IMR-90 (cell line): ENCODE measurements around the gene FCSK. TPM values are rescaled to one million over a fixed set of nuclear protein-coding genes. Genes with fewer than 3 reads are reported as not detected.

ENCODE experiments used
- ATAC-seq: fragments of 200-7000 bp; cut with Tn5 transposase; 2 replicates; pipeline ENCODE4 v1.9.1; 2020; ENCODE audit warnings: low read depth, mild to moderate bottlenecking, moderate library complexity
- BruUV-seq: library from RNA; stranded (reverse); fragments of 400-500 nt; replicated peaks from 2 replicates; lab custom pipeline; 2021; lab: Mats Ljungman, UMichigan
- CTCF ChIA-PET: fragments of 300-600 bp; formaldehyde crosslinking; extraction: SDS; loops from one replicate; lab custom pipeline; 2021; ENCODE audit warnings: antibody characterized with exemption; lab: Yijun Ruan, JAX
- POLR2A ChIA-PET: fragments of 300-600 bp; sonication (Branson Sonifier 250); formaldehyde crosslinking; loops from one replicate; lab custom pipeline; 2022; ENCODE audit warnings: antibody characterized with exemption; ENCODE audit not compliant: unreplicated experiment; lab: Charles Lee
- DNase-seq: peaks from one replicate; pipeline ENCODE4 v3.0.0; 2013
- H2AFZ ChIP-seq: replicated peaks from 2 replicates; pipeline ENCODE3; 2013; ENCODE audit warnings: low read length, mild to moderate bottlenecking; ENCODE audit not compliant: poor library complexity
- H2AK5ac ChIP-seq: 2 replicates; pipeline ENCODE4 v1.6.1; 2013; ENCODE audit warnings: low read depth, low read length, inconsistent platforms
- H2AK9ac ChIP-seq: replicated peaks from 2 replicates; pipeline ENCODE3; 2013; ENCODE audit warnings: mild to moderate bottlenecking, low read depth, low read length, moderate library complexity; ENCODE audit not compliant: poor library complexity
- H2BK120ac ChIP-seq: 2 replicates; pipeline ENCODE4 v1.6.1; 2013; ENCODE audit warnings: low read depth, low read length, inconsistent platforms
- H2BK15ac ChIP-seq: 3 replicates; pipeline ENCODE4 v1.6.1; 2013; ENCODE audit warnings: low read depth, low read length, inconsistent platforms
- H2BK20ac ChIP-seq: 2 replicates; pipeline ENCODE4 v1.6.1; 2013; ENCODE audit warnings: low read depth, mild to moderate bottlenecking, inconsistent platforms, low read length, moderate library complexity
- H2BK5ac ChIP-seq: 2 replicates; pipeline ENCODE4 v1.6.1; 2013; ENCODE audit warnings: mild to moderate bottlenecking, low read depth, low read length, inconsistent platforms; ENCODE audit not compliant: poor library complexity, severe bottlenecking
- H3K14ac ChIP-seq: replicated peaks from 2 replicates; pipeline ENCODE4 v1.6.1; 2013; ENCODE audit warnings: low read depth, low read length, inconsistent platforms
- H3K18ac ChIP-seq: 2 replicates; pipeline ENCODE4 v1.6.1; 2013; ENCODE audit warnings: low read depth, low read length, control low read depth
- H3K23ac ChIP-seq: 2 replicates; pipeline ENCODE4 v1.6.1; 2013; ENCODE audit warnings: low read depth, low read length, inconsistent platforms
- H3K27ac ChIP-seq: 2 replicates; pipeline ENCODE4 v1.5.1; 2013; ENCODE audit warnings: mild to moderate bottlenecking, control low read depth, low read length; ENCODE audit not compliant: insufficient read depth
- H3K27me3 ChIP-seq: 2 replicates; pipeline ENCODE4 v1.6.1; 2013; ENCODE audit warnings: low read length; ENCODE audit not compliant: control insufficient read depth, insufficient read depth
- H3K36me3 ChIP-seq: 2 replicates; pipeline ENCODE4 v1.6.1; 2013; ENCODE audit warnings: low read length, mixed read lengths; ENCODE audit not compliant: control insufficient read depth, insufficient read depth
- H3K4ac ChIP-seq: 2 replicates; pipeline ENCODE4 v1.6.1; 2013; ENCODE audit warnings: low read depth, low read length, inconsistent platforms
- H3K4me1 ChIP-seq: 2 replicates; pipeline ENCODE4 v1.6.1; 2013; ENCODE audit warnings: low read length, mixed read lengths; ENCODE audit not compliant: control insufficient read depth, insufficient read depth
- H3K4me2 ChIP-seq: 2 replicates; pipeline ENCODE4 v1.6.1; 2013; ENCODE audit warnings: low read depth, mild to moderate bottlenecking, control low read depth, low read length, moderate library complexity
- H3K4me3 ChIP-seq: 2 replicates; pipeline ENCODE4 v1.5.1; 2013; ENCODE audit warnings: low read depth, mild to moderate bottlenecking, control low read depth, low read length, moderate library complexity; ENCODE audit not compliant: insufficient read depth
- H3K56ac ChIP-seq: 2 replicates; pipeline ENCODE4 v1.6.1; 2013; ENCODE audit warnings: low read length, inconsistent platforms; ENCODE audit not compliant: insufficient read depth; ENCODE audit errors: extremely low read depth
- H3K79me1 ChIP-seq, 2 experiments: 2 replicates each; pipeline ENCODE4 v1.6.1; 2013; ENCODE audit warnings: low read length in 2 of 2, inconsistent platforms in 1 of 2, low read depth in 1 of 2
- H3K9ac ChIP-seq: 2 replicates; pipeline ENCODE4 v1.6.1; 2013; ENCODE audit warnings: low read depth, low read length, control low read depth
- H3K9me1 ChIP-seq: 2 replicates; pipeline ENCODE4 v1.6.1; 2013; ENCODE audit warnings: low read length, inconsistent platforms; ENCODE audit not compliant: insufficient read depth
- H3K9me3 ChIP-seq: 2 replicates; pipeline ENCODE4 v1.6.1; 2013; ENCODE audit warnings: low read length; ENCODE audit not compliant: control insufficient read depth, insufficient read depth
- H4K20me1 ChIP-seq: 2 replicates; pipeline ENCODE4 v1.6.1; 2013; ENCODE audit warnings: low read length, inconsistent platforms; ENCODE audit not compliant: insufficient read depth
- H4K5ac ChIP-seq: 2 replicates; pipeline ENCODE4 v1.6.1; 2013; ENCODE audit warnings: mild to moderate bottlenecking, low read depth, low read length, control low read depth
- H4K8ac ChIP-seq, 2 experiments: 2 replicates each; pipeline ENCODE4 v1.6.1; 2013; ENCODE audit warnings: low read depth in 2 of 2, low read length in 2 of 2, control low read depth in 1 of 2, inconsistent platforms in 1 of 2
- H4K91ac ChIP-seq: 2 replicates; pipeline ENCODE4 v1.6.1; 2013; ENCODE audit warnings: low read depth, low read length, inconsistent platforms; ENCODE audit not compliant: insufficient read depth
- MXI1 ChIP-seq: IDR thresholded peaks from 2 replicates; pipeline ENCODE4 v1.6.1; 2012; ENCODE audit warnings: low read depth, mild to moderate bottlenecking, low read length, moderate library complexity, borderline replicate concordance
- USF2 ChIP-seq: fragments of 150-350 bp; IDR thresholded peaks from 2 replicates; pipeline ENCODE4 v1.6.1; 2017; ENCODE audit warnings: mild to moderate bottlenecking, antibody characterized with exemption, low read length, low read depth
- WGBS, 2 experiments: methylation state at CpG; one replicate each; pipeline versions ENCODE4 v1.1.5 to v1.1.7; 2013; ENCODE audit warnings: missing lambda C conversion rate in 2 of 2; ENCODE audit not compliant: insufficient read length in 1 of 2; ENCODE audit errors: extremely low coverage in 2 of 2; 5-methylcytosine and 5-hydroxymethylcytosine counted together
- dilution Hi-C: fragments of 300-500 bp; cut with HindIII; formaldehyde crosslinking; loops from one replicate; pipeline ENCODE4 v1.14.3; 2018; ENCODE audit warnings: low sequenced_read_pairs; ENCODE audit not compliant: unreplicated experiment
- in situ Hi-C: fragments of 300-500 bp; cut with MboI; formaldehyde crosslinking; loops from 3 replicates; pipeline ENCODE4 v1.14.3; 2019; ENCODE audit warnings: low sequenced_read_pairs, inconsistent platforms, mixed read lengths
- intact Hi-C: fragments of 100-400 bp; cut with micrococcal nuclease; formaldehyde crosslinking; loops from 2 replicates; pipeline ENCODE4 v1.10.0; 2022
- polyA plus RNA-seq, 3 experiments: library from polyadenylated mRNA; depleted of rRNA; stranded (reverse); fragments of >200 nt; gene quantifications; 2 replicates each; pipeline ENCODE4 v1.2.3, GENCODE V29; 2012; ENCODE audit warnings: low replicate concordance in 1 of 3
- total RNA-seq: library from RNA; depleted of rRNA; stranded (reverse); fragments of >200 nt; gene quantifications from 2 replicates; pipeline ENCODE4 v1.2.3, GENCODE V29; 2012

FCSK gene
- total and polyA plus RNA-seq, 2 of the 4 experiments (the other 2 are of a cell fraction): 6.1 to 7.2 TPM

- TF ChIP-seq USF2: no peak
- TF ChIP-seq MXI1: no peak
- peaks cover 3 to 13% of the 10 kb centered on the region in 2 experiments; a peak in 3 of 4 replicates for H3K79me1 ChIP-seq
- H4K91ac ChIP-seq: no peak overlapping the region
- dilution Hi-C loops (no loop called here), intact Hi-C loops (no loop called here), in situ Hi-C loops (no loop called here)
- no peak overlapping the region for H3K4me2 ChIP-seq
- no peak overlapping the region for H2AK9ac ChIP-seq
- no peak overlapping the region for H2BK5ac ChIP-seq
- H2BK15ac ChIP-seq: no peak overlapping the region
- H4K5ac ChIP-seq: no peak overlapping the region
- H3K14ac ChIP-seq: no peak overlapping the region
- H4K20me1 ChIP-seq: no peaks in the 10 kb centered on the region; the same call in 1 of the 2 replicates
- POLR2A ChIA-PET: no interaction called here
- ATAC-seq (no peak), DNase-seq (no peak)
- no peak overlapping the region for H2AK5ac ChIP-seq
- H3K9me3 ChIP-seq: no peaks in the 10 kb centered on the region
- CTCF ChIA-PET: no interaction called here
- H3K9ac ChIP-seq: no peak overlapping the region
- H3K23ac ChIP-seq: no peak overlapping the region
- H4K8ac ChIP-seq: no peak overlapping the region
- H3K27me3 ChIP-seq: no peaks in the 10 kb centered on the region
- no peak overlapping the region for H3K27ac ChIP-seq
- no peaks in the 10 kb centered on the region for H3K36me3 ChIP-seq
- no peak overlapping the region for H2BK120ac ChIP-seq
- no CpG with 5 or more reads among the region's 7 CpGs for WGBS, 2 experiments
- no peak overlapping the region for H3K4me3 ChIP-seq
- H3K18ac ChIP-seq: no peak overlapping the region
- H3K4ac ChIP-seq: no peak overlapping the region
- no peak overlapping the region for H2BK20ac ChIP-seq
- no peak overlapping the region for H2AFZ ChIP-seq
- H3K9me1 ChIP-seq: no peaks in the 10 kb centered on the region
- BruUV-seq: no TSS peak
- H3K56ac ChIP-seq: no peak overlapping the region
- peaks cover 9% of the 10 kb centered on the region for H3K4me1 ChIP-seq
Observed at GRCh38 chr16:70455910-70456309, 1.5 kb downstream of the FCSK start.
